Adrenal gland (tissue), 5 donors: Measurements from ENCODE around the gene CEBPG.

Source experiments
- POLR2A ChIP-seq, 2 donors: fragments of 450-650 bp; IDR thresholded peaks; one replicate each; pipeline ENCODE4 v1.6.1; 2017; ENCODE audit warnings: antibody characterized with exemption in 2 of 2, mild to moderate bottlenecking in 2 of 2, moderate library complexity in 1 of 2
- TF ChIP-seq, protein P1 (sequence below), 6 experiments: fragments of 450-650 bp in 4 of 6; fragments of 200-600 bp in 2 of 6; sonication (generic) in 1 of 6; IDR thresholded peaks; 1 replicate in 5 of 6; 2 replicates in 1 of 6; pipeline versions ENCODE4 v1.5.1 to v1.8.0; 2016 to 2021; ENCODE audit warnings: antibody characterized with exemption in 6 of 6, mild to moderate bottlenecking in 2 of 6, moderate library complexity in 1 of 6
- donor health status: DM: no; HTN: no; CAD: no.

DNA sequence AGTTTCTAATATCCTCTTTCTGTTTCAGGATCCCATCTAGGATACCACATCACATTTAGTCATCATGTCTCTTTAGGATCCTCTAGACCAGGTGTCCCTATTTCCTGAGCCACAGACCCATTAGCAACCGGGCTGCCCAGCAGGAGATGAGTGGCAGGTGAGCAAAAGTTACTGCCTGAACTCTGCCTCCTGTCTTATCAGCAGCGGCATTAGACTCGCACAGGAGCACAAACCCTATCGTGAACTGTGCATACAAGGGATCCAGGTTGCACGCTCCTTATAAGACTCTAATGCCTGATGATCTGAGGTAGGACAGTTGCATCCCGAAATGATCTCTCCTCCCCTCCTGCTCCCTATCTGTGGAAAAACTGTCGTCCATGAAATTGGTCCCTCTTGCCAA lies 7.8 kb upstream of the CEBPG start:
- TF ChIP-seq POLR2A (IDR thresholded peaks at IDR 0.05) = no peak
- TF ChIP-seq, protein P1, sequence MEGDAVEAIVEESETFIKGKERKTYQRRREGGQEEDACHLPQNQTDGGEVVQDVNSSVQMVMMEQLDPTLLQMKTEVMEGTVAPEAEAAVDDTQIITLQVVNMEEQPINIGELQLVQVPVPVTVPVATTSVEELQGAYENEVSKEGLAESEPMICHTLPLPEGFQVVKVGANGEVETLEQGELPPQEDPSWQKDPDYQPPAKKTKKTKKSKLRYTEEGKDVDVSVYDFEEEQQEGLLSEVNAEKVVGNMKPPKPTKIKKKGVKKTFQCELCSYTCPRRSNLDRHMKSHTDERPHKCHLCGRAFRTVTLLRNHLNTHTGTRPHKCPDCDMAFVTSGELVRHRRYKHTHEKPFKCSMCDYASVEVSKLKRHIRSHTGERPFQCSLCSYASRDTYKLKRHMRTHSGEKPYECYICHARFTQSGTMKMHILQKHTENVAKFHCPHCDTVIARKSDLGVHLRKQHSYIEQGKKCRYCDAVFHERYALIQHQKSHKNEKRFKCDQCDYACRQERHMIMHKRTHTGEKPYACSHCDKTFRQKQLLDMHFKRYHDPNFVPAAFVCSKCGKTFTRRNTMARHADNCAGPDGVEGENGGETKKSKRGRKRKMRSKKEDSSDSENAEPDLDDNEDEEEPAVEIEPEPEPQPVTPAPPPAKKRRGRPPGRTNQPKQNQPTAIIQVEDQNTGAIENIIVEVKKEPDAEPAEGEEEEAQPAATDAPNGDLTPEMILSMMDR (IDR thresholded peaks at IDR 0.05) = no peak
